HG03064 (cell line): Measurements from ENCODE around the gene PCDH15.
"Not testable (repeated sequence)": the region's sequence is repeated elsewhere in the genome, so short reads cannot be mapped to it uniquely, and the experiment has no call there.

Source experiments
- ATAC-seq: cut with Tn5 transposase; IDR thresholded peaks from one replicate; pipeline ENCODE4 v1.9.1; 2021; ENCODE audit warnings: low read depth; ENCODE audit not compliant: unreplicated experiment

PCDH15 gene

GRCh38 chr10:54026340-54026739 lies 774.7 kb downstream of the PCDH15 start:
- ATAC-seq, result no peak

DNA sequence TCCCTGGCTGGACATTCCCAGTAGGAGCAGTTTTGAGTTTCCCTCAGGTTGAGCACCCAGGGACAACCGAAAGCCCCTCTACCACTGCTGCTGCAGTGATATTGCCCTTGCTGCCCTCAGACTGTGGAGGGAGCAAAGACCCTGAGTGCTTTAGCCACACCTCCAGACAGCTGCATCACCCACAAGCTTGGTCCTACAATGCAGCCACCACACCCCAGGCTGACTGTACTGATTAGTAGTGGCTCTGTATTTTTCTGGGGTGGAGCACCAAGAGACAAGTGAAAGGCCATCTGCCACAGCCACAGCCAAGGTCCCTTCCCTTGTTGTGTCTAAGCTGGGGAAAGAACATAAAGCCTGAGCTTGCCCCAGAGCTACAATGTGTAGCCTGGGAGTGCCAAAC lies 789.9 kb downstream of the PCDH15 start:
- ATAC-seq, result no peak

- ATAC-seq, result no peak
Measured at GRCh38 chr10:54010337-54010933, 790.6 kb downstream of the PCDH15 start.

DNA sequence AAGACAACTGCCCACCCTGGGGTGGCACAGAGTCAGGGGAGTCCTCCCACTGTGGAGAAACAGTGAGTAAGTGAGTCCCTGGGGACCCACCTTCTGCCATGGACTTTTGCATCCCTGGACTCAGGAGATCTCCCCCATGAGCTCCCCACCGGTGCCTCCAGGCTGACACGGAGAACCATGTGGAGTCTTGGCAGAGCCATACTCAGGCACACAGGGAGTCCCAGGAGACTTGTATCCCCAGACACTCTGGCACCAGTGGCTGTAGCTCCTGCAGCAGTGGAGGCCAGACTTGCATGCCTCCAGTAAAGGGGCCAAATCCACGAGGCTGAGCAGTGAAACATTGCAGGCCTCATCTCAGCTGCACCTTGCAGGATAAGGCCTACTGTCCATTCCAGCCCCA lies 791.4 kb downstream of the PCDH15 start:
- ATAC-seq, result no peak

DNA sequence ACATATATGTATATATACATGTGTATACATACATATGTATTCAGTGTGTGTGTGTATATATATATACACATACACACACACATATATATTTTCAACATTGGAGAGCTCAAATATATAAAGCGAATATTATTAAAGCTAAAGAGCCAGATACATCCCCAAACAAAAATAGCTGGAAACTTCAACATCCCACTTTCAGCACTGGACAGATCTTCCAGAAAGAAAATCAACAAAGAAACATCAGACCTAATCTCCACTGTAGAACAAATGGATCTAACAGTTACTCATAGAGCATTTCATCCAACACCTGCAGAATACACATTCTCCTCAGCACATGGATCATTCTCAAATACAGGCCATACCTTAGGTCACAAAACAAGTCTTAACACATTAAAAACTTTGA lies 799.0 kb downstream of the PCDH15 start:
- no peak for ATAC-seq

DNA sequence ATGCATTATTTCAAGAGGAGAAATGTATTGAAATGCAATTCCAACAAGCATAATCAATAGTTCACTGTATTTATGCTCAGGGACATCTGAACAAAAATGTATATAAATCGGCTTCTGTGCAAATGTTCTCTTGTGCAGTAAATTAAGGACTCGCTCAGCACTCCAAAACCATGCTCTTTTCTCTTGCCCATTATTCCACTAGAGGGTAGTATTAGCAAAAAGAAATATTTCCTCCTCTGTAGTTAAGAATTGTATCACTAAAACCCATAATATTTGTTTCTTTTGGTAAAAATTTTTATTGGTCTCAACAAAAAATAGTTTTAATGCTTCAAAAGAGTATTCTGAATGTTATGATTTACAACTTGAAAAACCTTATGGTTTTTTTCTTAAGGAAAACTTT lies 803.1 kb downstream of the PCDH15 start:
- no peak for ATAC-seq

GRCh38 chr10:53990799-53991238 lies 810.2 kb downstream of the PCDH15 start:
- no peak for ATAC-seq

DNA sequence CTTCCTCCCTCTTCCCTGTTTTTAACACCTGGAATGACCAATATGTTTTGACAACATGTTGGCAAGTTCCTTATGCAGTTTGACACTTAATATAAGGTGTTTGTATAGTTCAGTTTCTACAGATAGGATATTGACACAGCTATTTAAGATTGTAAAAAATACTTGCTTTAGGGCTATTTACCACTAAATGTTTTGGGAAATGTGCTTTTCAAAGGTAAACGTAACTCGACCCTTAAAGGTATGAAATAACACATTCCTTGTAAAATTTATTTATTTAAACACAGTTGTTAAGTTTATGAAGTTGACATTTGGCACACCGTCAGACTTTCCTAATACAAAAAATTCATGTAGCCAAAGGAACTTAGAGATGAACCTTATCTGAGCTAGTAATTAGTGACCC lies 817.6 kb downstream of the PCDH15 start:
- no peak for ATAC-seq

GRCh38 chr10:53980210-53980609 lies 820.8 kb downstream of the PCDH15 start:
- no peak for ATAC-seq

DNA sequence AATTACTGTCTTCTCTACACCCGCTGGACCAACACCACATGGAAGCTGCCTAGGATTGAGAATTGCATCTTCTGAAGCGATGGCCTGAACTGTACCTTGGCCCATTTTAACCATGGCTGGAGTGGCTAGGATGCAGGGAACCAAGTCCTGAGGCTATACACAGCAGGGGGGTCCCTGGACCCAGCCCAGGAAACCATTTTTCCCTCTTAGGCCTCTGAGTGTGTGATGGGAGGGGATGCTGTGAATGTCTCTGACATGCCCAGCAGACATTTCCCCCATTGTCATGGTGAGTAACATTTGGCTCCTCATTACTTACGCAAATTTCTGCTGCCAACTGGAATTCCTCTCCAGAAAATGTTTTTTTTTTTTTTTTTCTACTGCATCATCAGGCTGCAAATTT lies 822.7 kb downstream of the PCDH15 start:
- no peak for ATAC-seq

- no peak for ATAC-seq
Measured at GRCh38 chr10:53977267-53977666, 823.8 kb downstream of the PCDH15 start.

DNA sequence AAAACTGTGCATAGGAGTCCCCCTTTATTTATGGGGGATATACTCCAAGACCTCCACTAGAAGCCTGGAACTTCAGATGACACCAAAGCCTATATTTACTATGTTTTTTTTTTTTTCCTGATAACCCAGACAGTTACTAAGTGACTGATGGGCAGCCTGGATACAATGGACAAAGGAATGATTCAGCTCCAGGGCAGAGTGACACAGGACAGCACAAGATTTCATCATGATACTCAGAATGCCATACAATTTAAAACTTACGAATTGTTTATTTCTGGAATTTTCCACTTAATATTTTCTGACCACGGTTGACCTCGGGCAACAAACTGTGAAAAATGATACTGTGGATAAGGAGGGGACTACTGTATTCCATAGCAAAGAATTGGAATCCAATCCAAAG lies 843.6 kb downstream of the PCDH15 start:
- no peak for ATAC-seq

DNA sequence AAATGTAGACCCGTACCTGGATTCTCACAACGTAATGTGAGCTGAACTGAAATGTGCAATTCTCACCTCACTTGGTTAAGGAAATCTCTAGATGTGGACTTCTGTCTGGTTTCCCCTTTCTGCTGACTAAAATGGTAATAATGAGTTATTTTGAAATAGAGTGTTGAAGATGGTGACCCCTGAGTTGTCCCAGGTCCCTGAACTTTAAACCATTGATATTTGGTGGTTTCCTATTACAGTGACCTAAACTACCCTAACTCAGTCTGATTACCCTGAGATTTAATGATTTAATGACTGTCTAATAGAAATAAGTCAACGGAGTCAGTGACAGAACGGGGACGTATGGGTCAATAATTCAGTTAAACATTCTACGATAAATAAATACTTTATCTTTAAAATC lies 845.9 kb downstream of the PCDH15 start:
- ATAC-seq, result no peak

DNA sequence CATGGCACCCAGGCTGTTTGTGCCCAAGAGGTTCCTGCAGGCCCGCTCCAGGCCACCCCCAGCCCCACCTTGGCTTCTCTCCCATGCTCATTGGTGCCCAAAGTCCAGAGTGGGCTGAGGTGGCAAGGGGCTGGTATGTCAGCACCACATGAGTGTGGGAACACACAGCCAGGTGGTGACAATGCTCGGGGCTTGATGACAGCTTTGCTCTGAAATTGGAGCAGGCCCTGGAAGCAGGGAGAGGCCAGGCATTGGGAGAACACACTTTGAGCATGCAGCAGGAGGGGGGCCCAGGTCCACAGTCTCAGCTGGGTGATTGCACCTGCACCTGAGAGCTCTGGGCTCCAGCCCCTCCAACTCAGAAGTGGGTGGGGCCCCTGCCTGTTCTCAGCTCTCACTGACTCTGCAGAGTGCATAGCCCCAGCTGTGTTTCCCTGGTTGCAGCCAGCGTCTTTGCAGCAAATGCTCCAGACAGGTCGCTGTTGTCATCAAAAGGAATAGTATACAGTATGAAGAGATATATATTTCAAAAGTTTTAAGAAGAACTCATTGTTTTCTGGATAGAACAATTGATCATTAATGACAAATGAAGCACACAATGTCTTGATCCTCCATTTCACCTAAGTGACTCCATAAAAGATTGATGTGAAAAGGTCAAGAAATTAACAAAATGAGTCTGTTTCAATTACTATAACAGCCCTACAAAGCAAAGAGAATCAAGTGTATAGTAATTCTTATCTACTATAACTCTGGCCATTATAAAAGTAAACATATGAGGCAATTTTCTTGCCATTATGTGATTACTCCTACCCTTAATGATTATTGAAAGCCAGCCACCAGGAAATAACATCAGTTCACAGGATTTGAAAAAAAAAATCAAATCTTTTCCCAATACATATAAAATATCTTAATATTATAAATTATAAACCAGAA lies 848.1 kb downstream of the PCDH15 start:
- no peak for ATAC-seq

GRCh38 chr10:53939654-53940053 lies 861.4 kb downstream of the PCDH15 start:
- ATAC-seq, result no peak

DNA sequence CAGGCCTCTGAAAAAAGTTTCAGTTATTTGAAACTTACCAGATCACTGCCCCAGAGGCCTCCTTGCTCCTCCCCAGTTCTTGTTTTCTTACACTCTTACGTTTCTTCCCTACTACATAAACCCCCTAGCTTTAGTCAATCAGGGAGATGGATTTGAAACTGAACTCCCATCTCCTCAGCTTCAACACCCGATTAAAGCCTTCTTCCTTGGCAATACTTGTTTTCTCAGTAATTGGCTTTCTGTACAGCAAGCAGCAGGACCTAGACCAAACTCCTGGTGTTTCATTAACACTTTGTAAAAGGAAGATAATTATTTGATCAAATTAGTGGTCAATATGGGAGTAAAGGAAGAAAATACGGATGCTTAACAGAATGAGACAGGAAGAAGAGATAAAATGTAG lies 870.4 kb downstream of the PCDH15 start:
- no peak for ATAC-seq

- ATAC-seq, result not testable (repeated sequence)
Measured at GRCh38 chr10:53924051-53924700, 876.9 kb downstream of the PCDH15 start.

DNA sequence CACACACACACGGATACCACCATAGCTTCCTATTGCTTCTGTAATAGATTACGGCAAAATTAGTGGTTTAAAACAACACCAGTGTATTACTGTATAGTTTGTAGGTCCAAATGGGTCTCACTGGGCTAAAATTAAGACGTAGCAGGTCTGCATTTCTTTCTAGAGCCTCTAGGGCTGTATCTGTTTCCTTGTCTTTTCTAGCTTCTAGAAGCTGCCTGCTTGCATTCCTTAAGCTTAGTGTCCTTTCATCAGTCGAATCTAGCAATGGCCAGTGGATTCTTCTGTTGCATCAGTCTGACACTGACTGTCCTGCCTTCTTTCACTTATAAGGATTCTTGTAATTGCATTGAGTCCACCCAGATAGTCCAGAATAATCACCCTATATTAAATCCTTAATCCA lies 882.3 kb downstream of the PCDH15 start:
- no peak for ATAC-seq

DNA sequence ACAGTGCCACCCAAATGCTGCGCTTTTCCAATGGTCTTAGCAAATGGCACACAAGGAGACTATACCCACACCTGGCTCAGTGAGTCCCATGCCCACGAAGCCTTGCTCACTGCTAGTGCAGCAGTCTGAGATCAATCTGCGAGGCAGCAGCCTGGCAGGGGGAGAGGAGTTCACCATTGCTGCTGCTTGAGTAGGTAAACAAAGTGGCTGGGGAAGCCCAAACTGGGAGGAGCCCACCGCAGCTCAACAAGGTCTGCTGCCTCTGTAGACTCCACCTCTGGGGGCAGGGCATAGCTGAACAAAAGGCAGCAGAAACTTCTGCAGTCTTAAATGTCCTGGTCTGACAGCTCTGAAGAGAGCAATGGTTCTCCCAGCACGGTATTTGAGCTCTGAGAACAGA lies 891.2 kb downstream of the PCDH15 start:
- ATAC-seq, result no peak

DNA sequence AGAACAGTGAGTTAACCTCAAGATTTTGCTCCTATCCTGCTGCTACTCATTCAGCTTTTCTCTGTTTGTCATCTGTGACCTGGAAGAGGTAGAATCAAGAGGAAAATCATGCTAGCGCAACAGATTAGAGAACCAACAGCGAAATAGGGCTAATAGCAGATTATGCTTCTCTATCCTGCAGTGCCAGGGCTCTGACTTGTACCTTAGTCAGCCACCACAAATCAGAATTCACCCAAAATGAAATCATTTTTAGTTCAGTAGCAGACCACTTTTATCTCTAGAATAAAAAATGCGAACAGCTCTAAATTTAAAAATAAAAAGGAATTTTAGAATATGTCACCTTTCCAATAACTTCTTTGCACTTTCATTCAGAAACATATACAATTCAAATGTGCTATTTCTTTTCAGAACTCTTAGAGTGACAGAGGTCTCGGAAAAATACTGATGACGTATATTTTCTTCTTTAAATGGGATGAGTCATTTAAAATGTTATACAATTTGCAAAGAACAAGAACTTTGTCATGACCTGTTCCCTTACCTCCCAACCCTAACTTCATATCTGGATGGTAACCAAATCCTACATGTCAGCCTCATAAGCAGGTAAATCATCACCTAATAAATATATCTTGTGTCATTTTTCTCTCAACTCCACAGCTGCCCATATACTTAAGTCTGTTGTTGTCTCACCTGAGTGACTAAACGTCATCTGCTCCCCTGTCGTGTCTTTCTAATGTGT lies 896.4 kb downstream of the PCDH15 start:
- ATAC-seq, result no peak

DNA sequence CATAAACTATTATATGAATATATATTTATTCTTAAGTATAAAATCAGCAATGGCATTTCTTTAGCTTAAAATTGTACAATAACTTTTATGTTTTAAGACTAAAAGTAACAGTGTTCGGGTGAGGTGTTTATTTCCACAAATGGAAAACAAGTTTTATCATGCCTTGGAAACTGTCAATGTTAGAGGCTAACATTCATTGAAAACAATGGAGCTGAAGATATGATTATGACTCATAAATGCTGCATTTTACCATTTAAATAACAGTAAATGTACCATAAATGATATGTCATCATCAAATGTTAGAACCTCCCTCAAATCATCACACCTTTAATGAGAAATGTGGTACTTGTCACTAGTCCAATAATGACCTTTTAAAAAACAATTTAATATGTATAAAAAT lies 897.3 kb downstream of the PCDH15 start:
- ATAC-seq, result no peak
